SU-DHL-6 (cell line): ENCODE results near the gene SATB2.

Experiments used
- EZH2phosphoT487 ChIP-seq: fragments of 200-600 bp; sonication (generic), shearing (Covaris generic); conservative IDR thresholded peaks from 2 replicates; pipeline ENCODE4 v1.6.1; 2018; ENCODE audit warnings: mild to moderate bottlenecking, antibody characterized with exemption, low read length, moderate library complexity, mixed read lengths
- TF ChIP-seq, protein P1 (sequence below): fragments of 200-600 bp; sonication (generic); IDR thresholded peaks from one replicate; pipeline ENCODE4 v1.5.1; 2017; ENCODE audit warnings: antibody characterized with exemption, mild to moderate bottlenecking, low read length, moderate library complexity; ENCODE audit not compliant: insufficient read depth, poor library complexity, severe bottlenecking

DNA sequence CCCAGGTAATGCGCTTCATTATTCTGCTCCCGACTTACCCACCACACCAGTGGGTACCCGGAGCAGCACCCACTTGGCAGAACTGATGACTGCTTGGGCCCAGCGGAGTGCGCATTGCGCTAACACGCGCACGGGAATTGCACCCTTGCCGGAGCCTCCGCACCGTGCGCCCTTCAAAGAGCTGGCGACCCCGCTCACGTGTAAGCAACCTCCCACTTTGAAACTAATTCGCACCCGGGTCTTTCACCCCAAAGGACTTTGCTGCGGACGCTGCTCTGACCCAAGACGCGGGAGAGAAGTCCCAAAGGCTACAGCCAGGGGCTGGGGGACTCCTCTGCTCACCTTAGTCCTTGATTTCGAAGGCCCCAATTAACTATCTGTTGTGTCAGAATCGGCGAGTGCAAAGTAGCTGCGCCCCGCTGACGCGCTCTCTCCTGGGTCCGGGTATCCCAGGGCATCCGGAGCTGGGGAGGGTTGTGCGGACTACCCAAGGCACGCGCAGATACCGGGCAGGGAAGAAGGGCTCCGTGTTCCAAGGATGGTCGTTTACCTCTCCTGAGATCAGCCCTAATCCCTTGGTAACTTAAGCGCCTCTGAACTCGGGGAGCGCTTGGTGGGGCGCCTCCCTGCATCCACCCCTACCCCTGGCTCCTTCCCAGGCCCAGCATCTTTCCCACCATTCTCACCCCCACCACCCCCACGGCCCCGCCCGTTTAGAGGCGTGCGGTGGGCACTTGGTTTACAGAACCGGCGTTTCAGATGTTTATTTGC, 13.1 kb upstream of the SATB2 start:
- TF ChIP-seq, protein P1, sequence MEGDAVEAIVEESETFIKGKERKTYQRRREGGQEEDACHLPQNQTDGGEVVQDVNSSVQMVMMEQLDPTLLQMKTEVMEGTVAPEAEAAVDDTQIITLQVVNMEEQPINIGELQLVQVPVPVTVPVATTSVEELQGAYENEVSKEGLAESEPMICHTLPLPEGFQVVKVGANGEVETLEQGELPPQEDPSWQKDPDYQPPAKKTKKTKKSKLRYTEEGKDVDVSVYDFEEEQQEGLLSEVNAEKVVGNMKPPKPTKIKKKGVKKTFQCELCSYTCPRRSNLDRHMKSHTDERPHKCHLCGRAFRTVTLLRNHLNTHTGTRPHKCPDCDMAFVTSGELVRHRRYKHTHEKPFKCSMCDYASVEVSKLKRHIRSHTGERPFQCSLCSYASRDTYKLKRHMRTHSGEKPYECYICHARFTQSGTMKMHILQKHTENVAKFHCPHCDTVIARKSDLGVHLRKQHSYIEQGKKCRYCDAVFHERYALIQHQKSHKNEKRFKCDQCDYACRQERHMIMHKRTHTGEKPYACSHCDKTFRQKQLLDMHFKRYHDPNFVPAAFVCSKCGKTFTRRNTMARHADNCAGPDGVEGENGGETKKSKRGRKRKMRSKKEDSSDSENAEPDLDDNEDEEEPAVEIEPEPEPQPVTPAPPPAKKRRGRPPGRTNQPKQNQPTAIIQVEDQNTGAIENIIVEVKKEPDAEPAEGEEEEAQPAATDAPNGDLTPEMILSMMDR: no peak
- no peak for TF ChIP-seq EZH2phosphoT487
